H1 (cell line): ENCODE data around the gene ARHGAP10. TPM values are rescaled to one million over a fixed set of nuclear protein-coding genes. Genes with fewer than 3 reads are reported as not detected.

Experiments used
- CTCF ChIA-PET: fragments of 300-600 bp; sonication (Branson Sonifier 250); formaldehyde crosslinking; loops from one replicate; lab custom pipeline; 2021; ENCODE audit not compliant: partially characterized antibody; lab: Charles Lee
- POLR2A ChIA-PET: fragments of 300-600 bp; sonication (Branson Sonifier 250); formaldehyde crosslinking; loops from one replicate; lab custom pipeline; 2021; ENCODE audit warnings: inconsistent platforms; ENCODE audit not compliant: partially characterized antibody; lab: Charles Lee
- DNase-seq, 2 experiments: peaks; one replicate each; pipeline versions ENCODE4 v3.0.0 to v3.0.0-alpha.2; 2010 to 2022; ENCODE audit warnings: low spot score in 2 of 2, low read depth in 1 of 2, mixed read lengths in 1 of 2
- FAIRE-seq: peaks from 2 replicates; lab custom pipeline; 2011; peaks lifted over from hg19 to GRCh38; lab: Jason Lieb, UNC
- H2AFZ ChIP-seq: 2 replicates; pipeline ENCODE4 v1.8.1; 2012; ENCODE audit warnings: low read length, inconsistent platforms
- H2AK5ac ChIP-seq: 2 replicates; pipeline ENCODE4 v1.6.1; 2013; ENCODE audit warnings: low read depth, low read length
- H2BK120ac ChIP-seq: replicated peaks from 2 replicates; pipeline ENCODE3; 2013; ENCODE audit warnings: low read depth, low read length, inconsistent platforms
- H2BK12ac ChIP-seq: 2 replicates; pipeline ENCODE4 v1.6.1; 2013; ENCODE audit warnings: low read depth, low read length
- H2BK15ac ChIP-seq: 2 replicates; pipeline ENCODE4 v1.6.1; 2013; ENCODE audit warnings: low read length
- H2BK20ac ChIP-seq: 2 replicates; pipeline ENCODE4 v1.6.1; 2013; ENCODE audit warnings: low read length
- H2BK5ac ChIP-seq: 2 replicates; pipeline ENCODE4 v1.6.1; 2013; ENCODE audit warnings: low read depth, low read length
- H3K14ac ChIP-seq: 2 replicates; pipeline ENCODE4 v1.6.1; 2013; ENCODE audit warnings: inconsistent platforms; ENCODE audit not compliant: insufficient read length
- H3K18ac ChIP-seq: 2 replicates; pipeline ENCODE4 v1.6.1; 2013; ENCODE audit warnings: low read length; ENCODE audit errors: extremely low read depth
- H3K23ac ChIP-seq: 2 replicates; pipeline ENCODE4 v1.6.1; 2013; ENCODE audit warnings: inconsistent platforms; ENCODE audit not compliant: insufficient read length
- H3K23me2 ChIP-seq: 2 replicates; pipeline ENCODE4 v1.6.1; 2013; ENCODE audit warnings: low read depth, low read length
- H3K27ac ChIP-seq: 2 replicates; pipeline ENCODE4 v1.6.1; 2011; ENCODE audit warnings: low read depth, low read length, inconsistent platforms
- H3K27me3 ChIP-seq, 4 experiments: replicated peaks in 1 of 4; 1 replicate in 1 of 4; 2 replicates in 3 of 4; pipeline versions ENCODE4 v1.6.1 to v1.8.1; 2011 to 2013; ENCODE audit warnings: low read length in 3 of 4, mild to moderate bottlenecking in 3 of 4, inconsistent platforms in 2 of 4, mixed read lengths in 2 of 4, moderate library complexity in 1 of 4; ENCODE audit not compliant: control insufficient read depth in 3 of 4, insufficient read depth in 3 of 4; ENCODE audit errors: extremely low read depth in 1 of 4
- H3K36me3 ChIP-seq, 4 experiments: 2 replicates each; pipeline versions ENCODE4 v1.6.1 to v1.8.1; 2011 to 2013; ENCODE audit warnings: mild to moderate bottlenecking in 4 of 4, low read length in 3 of 4, moderate library complexity in 2 of 4, control low read depth in 1 of 4, inconsistent platforms in 1 of 4; ENCODE audit not compliant: insufficient read depth in 4 of 4, control insufficient read depth in 2 of 4
- H3K4ac ChIP-seq: replicated peaks from 2 replicates; pipeline ENCODE3; 2013; ENCODE audit warnings: low read length, low read depth, mixed read lengths, inconsistent platforms; ENCODE audit not compliant: insufficient read length
- H3K4me1 ChIP-seq, 4 experiments: replicated peaks in 1 of 4; 1 replicate in 1 of 4; 2 replicates in 3 of 4; pipeline versions ENCODE4 v1.6.1 to v1.8.1; 2011 to 2013; ENCODE audit warnings: low read length in 3 of 4, inconsistent platforms in 2 of 4, mixed read lengths in 1 of 4; ENCODE audit not compliant: insufficient read depth in 4 of 4, control insufficient read depth in 3 of 4
- H3K4me2 ChIP-seq, 2 experiments: 2 replicates each; pipeline versions ENCODE4 v1.6.1 to v1.8.1; 2011 to 2013; ENCODE audit warnings: low read depth in 2 of 2, low read length in 2 of 2, control low read depth in 1 of 2, inconsistent platforms in 1 of 2, mild to moderate bottlenecking in 1 of 2; ENCODE audit not compliant: insufficient read depth in 1 of 2
- H3K4me3 ChIP-seq, 4 experiments: fragments of 200-600, 300-600 bp in 1 of 4; sonication (generic), shearing (Covaris generic), sonication (Bioruptor Twin) in 1 of 4; 2 replicates each; pipeline versions ENCODE4 v1.5.1 to v1.8.1; 2011 to 2016; ENCODE audit warnings: low read length in 4 of 4, low read depth in 3 of 4, control low read depth in 2 of 4, inconsistent platforms in 2 of 4, mild to moderate bottlenecking in 2 of 4, mixed read lengths in 1 of 4, moderate library complexity in 1 of 4; ENCODE audit not compliant: insufficient read depth in 2 of 4; ENCODE audit errors: extremely low read depth in 1 of 4
- H3K56ac ChIP-seq: replicated peaks from 2 replicates; pipeline ENCODE3; 2013; ENCODE audit warnings: low read depth, mild to moderate bottlenecking, mixed read lengths, low read length, inconsistent platforms; ENCODE audit not compliant: insufficient read length
- H3K79me1 ChIP-seq: 2 replicates; pipeline ENCODE4 v1.6.1; 2013; ENCODE audit warnings: low read depth, low read length, control low read depth
- H3K79me2 ChIP-seq, 2 experiments: 2 replicates each; pipeline versions ENCODE4 v1.6.1 to v1.8.1; 2012 to 2013; ENCODE audit warnings: low read length in 2 of 2, mild to moderate bottlenecking in 2 of 2, inconsistent platforms in 1 of 2; ENCODE audit not compliant: insufficient read depth in 2 of 2, control insufficient read depth in 1 of 2
- H3K9ac ChIP-seq, 4 experiments: replicated peaks in 1 of 4; 1 replicate in 1 of 4; 2 replicates in 3 of 4; pipeline versions ENCODE4 v1.6.1 to v1.8.1; 2011 to 2013; ENCODE audit warnings: low read depth in 3 of 4, low read length in 3 of 4, control low read depth in 2 of 4, mild to moderate bottlenecking in 2 of 4, moderate library complexity in 2 of 4, inconsistent platforms in 1 of 4; ENCODE audit errors: extremely low read depth in 1 of 4
- H3K9me3 ChIP-seq, 2 experiments: 2 replicates each; pipeline versions ENCODE4 v1.6.1 to v1.8.1; 2012 to 2013; ENCODE audit warnings: mild to moderate bottlenecking in 2 of 2, moderate library complexity in 2 of 2, control low read depth in 1 of 2, inconsistent platforms in 1 of 2, low read depth in 1 of 2, low read length in 1 of 2, mixed read lengths in 1 of 2; ENCODE audit not compliant: insufficient read depth in 2 of 2
- H4K20me1 ChIP-seq, 2 experiments: replicated peaks in 1 of 2; 2 replicates each; pipeline versions ENCODE3 to v1.8.1; 2011 to 2013; ENCODE audit warnings: inconsistent platforms in 2 of 2, low read length in 2 of 2, mild to moderate bottlenecking in 1 of 2; ENCODE audit not compliant: insufficient read depth in 2 of 2, control insufficient read depth in 1 of 2
- H4K5ac ChIP-seq: 2 replicates; pipeline ENCODE4 v1.6.1; 2013; ENCODE audit warnings: low read length, low read depth, mixed read lengths, inconsistent platforms; ENCODE audit not compliant: insufficient read length
- H4K8ac ChIP-seq: 2 replicates; pipeline ENCODE4 v1.8.0; 2013; ENCODE audit warnings: mild to moderate bottlenecking, moderate library complexity, low read length, inconsistent platforms; ENCODE audit not compliant: insufficient read depth; ENCODE audit errors: extremely low read depth
- H4K91ac ChIP-seq: replicated peaks from 2 replicates; pipeline ENCODE3; 2013; ENCODE audit warnings: low read length, mixed read lengths, inconsistent platforms; ENCODE audit not compliant: insufficient read length
- BACH1 ChIP-seq: IDR thresholded peaks from 2 replicates; pipeline ENCODE4 v1.6.1; 2012; ENCODE audit warnings: low read length, improper control_type of control experiment
- BRCA1 ChIP-seq: IDR thresholded peaks from 2 replicates; pipeline ENCODE4 v1.6.1; 2012; ENCODE audit warnings: low read depth, low read length, improper control_type of control experiment
- CREB1 ChIP-seq: IDR thresholded peaks from 2 replicates; pipeline ENCODE4 v1.6.1; 2012; ENCODE audit warnings: inconsistent platforms
- HDAC2 ChIP-seq, 2 experiments: fragments of 300-600 bp in 1 of 2; sonication (generic) in 1 of 2; IDR thresholded peaks; 2 replicates each; pipeline ENCODE4 v1.6.1; 2011 to 2012; ENCODE audit warnings: low read depth in 2 of 2, low read length in 2 of 2, mild to moderate bottlenecking in 2 of 2, moderate library complexity in 2 of 2, borderline replicate concordance in 1 of 2, inconsistent platforms in 1 of 2
- KDM4A ChIP-seq: IDR thresholded peaks from one replicate; pipeline ENCODE4 v1.7.1; 2012; ENCODE audit warnings: low read depth, mild to moderate bottlenecking, moderate library complexity, low read length, inconsistent platforms; ENCODE audit not compliant: severe bottlenecking
- RXRA ChIP-seq: IDR thresholded peaks from 2 replicates; pipeline ENCODE4 v1.6.1; 2011; ENCODE audit warnings: low read depth, mild to moderate bottlenecking, low read length, moderate library complexity; ENCODE audit not compliant: insufficient read depth
- SIN3A ChIP-seq, 2 experiments: IDR thresholded peaks in 1 of 2; conservative IDR thresholded peaks in 1 of 2; 2 replicates each; pipeline ENCODE4 v1.6.1; 2011 to 2012; ENCODE audit warnings: low read length in 2 of 2, improper control_type of control experiment in 1 of 2, low read depth in 1 of 2, mild to moderate bottlenecking in 1 of 2
- SP1 ChIP-seq: IDR thresholded peaks from 2 replicates; pipeline ENCODE4 v1.6.1; 2011; ENCODE audit warnings: low read depth, low read length
- SP2 ChIP-seq: IDR thresholded peaks from 2 replicates; pipeline ENCODE4 v1.6.1; 2012; ENCODE audit warnings: mild to moderate bottlenecking, low read length, inconsistent platforms
- WGBS, 2 experiments: shearing (Covaris generic) in 1 of 2; methylation state at CpG; one replicate each; pipeline versions ENCODE4 v1.1.6 to v1.1.7; 2013 to 2015; ENCODE audit warnings: low lambda C conversion rate in 2 of 2, mixed read lengths in 2 of 2, inconsistent platforms in 1 of 2, low coverage in 1 of 2, missing lambda C conversion rate in 1 of 2; ENCODE audit not compliant: insufficient replicate concordance in 2 of 2, insufficient coverage in 1 of 2, insufficient read length in 1 of 2; ENCODE audit errors: extremely low coverage in 1 of 2, missing lambda C conversion rate in 1 of 2; 5-methylcytosine and 5-hydroxymethylcytosine counted together
- polyA plus RNA-seq, 7 experiments: library from polyadenylated mRNA; depleted of rRNA in 3 of 7; stranded (reverse) in 5 of 7; unstranded in 2 of 7; fragments of >200 nt in 5 of 7; fragments of 200-250 nt in 2 of 7; gene quantifications; 1 replicate in 5 of 7; 2 replicates in 1 of 7; 4 replicates in 1 of 7; pipeline versions ENCODE4 v1.2.1 to v1.2.3, GENCODE V29; 2011 to 2013; ENCODE audit warnings: missing spikeins in 2 of 7, mixed read lengths in 2 of 7
- total RNA-seq: library from RNA; stranded (reverse); fragmentation: NEBNext Ultra II Directional; extraction: Animal tissue kit (Norgen Biotek cat#: 25700); gene quantifications from 2 replicates; pipeline ENCODE4 v1.2.1, GENCODE V29; 2021
- TF ChIP-seq, protein P1 (sequence below): IDR thresholded peaks from 2 replicates; pipeline ENCODE4 v1.6.1; 2012; ENCODE audit warnings: low read length, inconsistent platforms

Gene ARHGAP10
- total and polyA plus RNA-seq, 2 of the 8 experiments (the other 6 are each of a cell fraction or from before 2014, with no cell fraction given): 3.7 to 6.1 TPM

DNA sequence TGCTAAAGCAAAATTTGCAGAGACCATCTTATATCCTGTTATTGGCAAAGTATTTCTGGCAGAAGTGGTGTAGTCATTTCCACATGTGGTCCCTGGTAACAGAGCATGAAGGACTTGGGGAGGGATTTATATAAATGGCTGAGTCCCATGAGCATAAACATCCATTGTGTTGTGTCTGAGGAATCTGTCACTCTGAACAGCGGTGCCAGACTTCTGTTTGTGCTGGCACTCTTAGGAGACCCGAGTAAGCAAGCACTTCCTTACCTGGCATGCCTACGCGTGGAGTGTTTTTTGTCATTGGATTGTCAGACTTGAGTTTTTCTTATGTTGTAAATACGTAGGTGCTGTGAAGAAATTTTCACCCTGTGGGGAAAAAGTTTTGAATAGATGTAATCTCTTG, 285.9 kb downstream of the ARHGAP10 start:
- Histone ChIP-seq H3K27ac (no peak overlapping the region), H2BK5ac (no peak overlapping the region), H3K23ac (no peak overlapping the region), H3K9me3 (no peaks in the 10 kb centered on the region), H2BK120ac (no peak overlapping the region), H3K79me1 (no peaks in the 10 kb centered on the region), H3K14ac (no peak overlapping the region), H4K91ac (no peak overlapping the region), H4K20me1 (no peaks in the 10 kb centered on the region), H3K79me2 (no peaks in the 10 kb centered on the region), H3K4me3 (no peak overlapping the region), H3K18ac (no peak overlapping the region), H3K56ac (no peak overlapping the region), H3K36me3 (no peaks in the 10 kb centered on the region), H4K5ac (no peak overlapping the region), H3K4ac (no peak overlapping the region), H2BK12ac (no peak overlapping the region), H2AK5ac (no peak overlapping the region), H3K9ac (no peak overlapping the region), H3K23me2 (no peaks in the 10 kb centered on the region), H4K8ac (no peak overlapping the region), H3K4me2 (no peak overlapping the region), H2BK20ac (no peak overlapping the region), H3K4me1 (0 out of 7 replicates have a peak, but pooled peaks cover 0 to 3% (median 0%) of the 10 kb centered on the region in 4 experiments), H3K27me3 (no peaks in the 10 kb centered on the region), H2BK15ac (no peak overlapping the region), H2AFZ (no peak overlapping the region)
- ChIA-PET POLR2A (no interaction called here), CTCF (no interaction called here)
- TF ChIP-seq BACH1: no peak
- no peak for TF ChIP-seq RXRA
- TF ChIP-seq SP1: no peak
- TF ChIP-seq, protein P1, sequence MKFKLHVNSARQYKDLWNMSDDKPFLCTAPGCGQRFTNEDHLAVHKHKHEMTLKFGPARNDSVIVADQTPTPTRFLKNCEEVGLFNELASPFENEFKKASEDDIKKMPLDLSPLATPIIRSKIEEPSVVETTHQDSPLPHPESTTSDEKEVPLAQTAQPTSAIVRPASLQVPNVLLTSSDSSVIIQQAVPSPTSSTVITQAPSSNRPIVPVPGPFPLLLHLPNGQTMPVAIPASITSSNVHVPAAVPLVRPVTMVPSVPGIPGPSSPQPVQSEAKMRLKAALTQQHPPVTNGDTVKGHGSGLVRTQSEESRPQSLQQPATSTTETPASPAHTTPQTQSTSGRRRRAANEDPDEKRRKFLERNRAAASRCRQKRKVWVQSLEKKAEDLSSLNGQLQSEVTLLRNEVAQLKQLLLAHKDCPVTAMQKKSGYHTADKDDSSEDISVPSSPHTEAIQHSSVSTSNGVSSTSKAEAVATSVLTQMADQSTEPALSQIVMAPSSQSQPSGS: no peak
- TF ChIP-seq BRCA1: no peak
- TF ChIP-seq SP2: no peak
- no peak for TF ChIP-seq HDAC2 (IDR thresholded peaks at IDR 0.05; ENCODE audit: borderline replicate concordance in 1 of 2, low read depth in 2 of 2, low read length in 2 of 2)
- TF ChIP-seq SIN3A (conservative IDR thresholded peaks at IDR 0.05 in 1 of 2, IDR thresholded peaks at IDR 0.05 in 1 of 2; ENCODE audit: low read depth in 1 of 2, low read length in 2 of 2): no peak
- no peak for TF ChIP-seq KDM4A
- no peak for TF ChIP-seq CREB1
- DNase-seq: no peak
- FAIRE-seq: no peak
- WGBS, 2 experiments: 85% methylated on average over 5 of the region's 5 CpGs; no CpG with 5 or more reads in 1 of the 2 experiments
